ENCODE data around the gene PRKG2.

DNA sequence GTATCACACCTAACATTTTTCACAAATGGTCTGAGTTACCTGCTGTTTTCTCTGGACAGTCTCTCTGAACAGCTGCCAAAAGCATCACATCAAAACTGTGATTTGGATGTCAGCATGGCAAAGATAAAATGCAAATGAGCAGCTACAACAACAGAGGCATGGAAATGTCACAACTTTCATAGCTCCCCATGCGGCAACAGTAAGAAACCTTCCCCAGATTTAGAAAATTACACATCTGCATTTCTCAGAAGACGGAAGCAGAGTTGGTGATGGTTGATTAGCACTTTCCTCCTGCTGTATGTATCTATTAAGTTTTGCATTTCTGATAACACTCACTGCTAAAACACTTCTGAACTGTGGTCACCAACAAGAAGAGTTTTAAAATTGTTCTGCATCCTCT is 9.7 kb downstream of the PRKG2 start:
- TF ChIP-seq POLR2AphosphoS5 (IDR thresholded peaks at IDR 0.05), result no peak
- TF ChIP-seq, protein P1, sequence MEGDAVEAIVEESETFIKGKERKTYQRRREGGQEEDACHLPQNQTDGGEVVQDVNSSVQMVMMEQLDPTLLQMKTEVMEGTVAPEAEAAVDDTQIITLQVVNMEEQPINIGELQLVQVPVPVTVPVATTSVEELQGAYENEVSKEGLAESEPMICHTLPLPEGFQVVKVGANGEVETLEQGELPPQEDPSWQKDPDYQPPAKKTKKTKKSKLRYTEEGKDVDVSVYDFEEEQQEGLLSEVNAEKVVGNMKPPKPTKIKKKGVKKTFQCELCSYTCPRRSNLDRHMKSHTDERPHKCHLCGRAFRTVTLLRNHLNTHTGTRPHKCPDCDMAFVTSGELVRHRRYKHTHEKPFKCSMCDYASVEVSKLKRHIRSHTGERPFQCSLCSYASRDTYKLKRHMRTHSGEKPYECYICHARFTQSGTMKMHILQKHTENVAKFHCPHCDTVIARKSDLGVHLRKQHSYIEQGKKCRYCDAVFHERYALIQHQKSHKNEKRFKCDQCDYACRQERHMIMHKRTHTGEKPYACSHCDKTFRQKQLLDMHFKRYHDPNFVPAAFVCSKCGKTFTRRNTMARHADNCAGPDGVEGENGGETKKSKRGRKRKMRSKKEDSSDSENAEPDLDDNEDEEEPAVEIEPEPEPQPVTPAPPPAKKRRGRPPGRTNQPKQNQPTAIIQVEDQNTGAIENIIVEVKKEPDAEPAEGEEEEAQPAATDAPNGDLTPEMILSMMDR (IDR thresholded peaks at IDR 0.05), result no peak
